Measurements from ENCODE around the gene SLC16A2.
A peak's percentile ranks its signal among the peaks of the same experiment; 100 is the strongest.

The SLC16A2 gene

GRCh38 chrX:74437530-74437929, 16.2 kb downstream of the SLC16A2 start:
- Histone ChIP-seq H3K9me3 (ENCODE audit: control insufficient read depth, insufficient read depth, low read depth, low read length) (no peaks in the 10 kb centered on the region), H3K4me3 (ENCODE audit: low read depth, low read length) (no peak overlapping the region), H3K27ac (ENCODE audit: extremely low read depth, low read depth, low read length) (no peak overlapping the region), H3K4me1 (ENCODE audit: control insufficient read depth, insufficient read depth, low read length) (no peaks in the 10 kb centered on the region), H3K36me3 (ENCODE audit: control insufficient read depth in 2 of 2, insufficient read depth in 1 of 2, low read length in 2 of 2) (0 out of 3 replicates have a peak, but pooled peaks cover 0 to 3% of the 10 kb centered on the region in 2 experiments)
- POLR2A ChIA-PET = no interaction called here
- CTCF ChIA-PET = interaction anchor here (0.6 kb wide), 1 partner anchor 553 kb away, joined by 3 read pairs; no protein-coding TSS in a partner anchor
- no peak for TF ChIP-seq ZNF837 (tag by site-specific recombination; IDR thresholded peaks at IDR 0.05)
- TF ChIP-seq ZSCAN16 (tag by site-specific recombination; IDR thresholded peaks at IDR 0.05) = no peak
- TF ChIP-seq INSM2 (tag by site-specific recombination; IDR thresholded peaks at IDR 0.05) = no peak
- no peak for TF ChIP-seq ZNF645 (tag by site-specific recombination; IDR thresholded peaks at IDR 0.05)
- no peak for TF ChIP-seq KLF16 (tag by site-specific recombination; IDR thresholded peaks at IDR 0.05)
- TF ChIP-seq ZEB2 (tag by site-specific recombination; IDR thresholded peaks at IDR 0.05) = no peak
- no peak for TF ChIP-seq ZNF157 (tag by site-specific recombination; IDR thresholded peaks at IDR 0.05)
- TF ChIP-seq ZNF513 (tag by site-specific recombination; IDR thresholded peaks at IDR 0.05) = no peak
- no peak for TF ChIP-seq AEBP2 (tag by site-specific recombination; IDR thresholded peaks at IDR 0.05; ENCODE audit: borderline replicate concordance)
- no peak for TF ChIP-seq ZNF19 (tag by site-specific recombination; IDR thresholded peaks at IDR 0.05; ENCODE audit: low read depth)
- no peak for TF ChIP-seq ZNF292 (tag by site-specific recombination; IDR thresholded peaks at IDR 0.05; ENCODE audit: borderline replicate concordance, low read depth)
- TF ChIP-seq HOXD13 (CRISPR knock-in tag; IDR thresholded peaks at IDR 0.05; ENCODE audit: borderline replicate concordance) = no peak
- TF ChIP-seq OVOL3 (tag by site-specific recombination; IDR thresholded peaks at IDR 0.05) = no peak
- TF ChIP-seq SP2 (tag by site-specific recombination; IDR thresholded peaks at IDR 0.05) = no peak
- TF ChIP-seq ZNF600 (tag by site-specific recombination; IDR thresholded peaks at IDR 0.05) = no peak
- TF ChIP-seq ZNF664 (tag by site-specific recombination; IDR thresholded peaks at IDR 0.05) = no peak
- no peak for TF ChIP-seq ZNF830 (tag by site-specific recombination; IDR thresholded peaks at IDR 0.05; ENCODE audit: low read depth)
- no peak for TF ChIP-seq ZFHX2 (tag by site-specific recombination; conservative IDR thresholded peaks at IDR 0.05)

GRCh38 chrX:74438764-74439163, 17.5 kb downstream of the SLC16A2 start:
- ChIA-PET CTCF (no interaction called here), POLR2A (interaction anchor here (0.6 kb wide), 1 partner anchor 45 kb away, joined by 4 read pairs; no protein-coding TSS in a partner anchor)

More at GRCh38 chrX:74438764-74439163, 17.5 kb downstream of the SLC16A2 start:
- Histone ChIP-seq H3K4me3 (ENCODE audit: low read depth, low read length) (no peak overlapping the region), H3K9me3 (ENCODE audit: control insufficient read depth, insufficient read depth, low read depth, low read length) (no peaks in the 10 kb centered on the region), H3K27ac (ENCODE audit: extremely low read depth, low read depth, low read length) (no peak overlapping the region), H3K36me3 (ENCODE audit: control insufficient read depth in 2 of 2, insufficient read depth in 1 of 2, low read length in 2 of 2) (0 out of 3 replicates have a peak, but pooled peaks cover 0 to 3% of the 10 kb centered on the region in 2 experiments), H3K4me1 (ENCODE audit: control insufficient read depth, insufficient read depth, low read length) (no peaks in the 10 kb centered on the region)
- TF ChIP-seq ZNF555 (tag by site-specific recombination; conservative IDR thresholded peaks at IDR 0.05) (no peak), ZNF596 (tag by site-specific recombination; IDR thresholded peaks at IDR 0.05) (peak; percentile 24; the same call in 1 of the 2 replicates)

Data from HEK293 (cell line).